ENCODE results near the gene SZT2.

DNA sequence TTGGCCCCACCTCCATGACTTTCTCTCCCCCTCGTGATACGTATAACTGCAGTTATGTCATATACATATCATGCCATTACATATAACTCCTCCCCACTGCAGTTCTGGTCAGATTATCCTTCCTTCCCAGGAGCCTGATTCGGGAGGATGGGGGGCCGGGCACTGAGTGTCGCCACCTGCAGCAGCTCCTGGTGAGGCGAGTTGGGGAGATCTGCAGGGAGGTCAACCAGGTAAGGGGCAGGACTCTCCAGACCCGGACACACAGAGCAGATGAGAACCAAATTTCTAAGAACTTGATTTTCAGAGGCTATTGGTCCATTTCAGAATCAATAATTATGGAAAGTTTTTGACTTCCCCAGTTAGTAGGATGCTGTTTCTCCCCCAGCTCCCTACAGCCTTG, 44.6 kb downstream of the SZT2 start:
- TF ChIP-seq, protein P1, sequence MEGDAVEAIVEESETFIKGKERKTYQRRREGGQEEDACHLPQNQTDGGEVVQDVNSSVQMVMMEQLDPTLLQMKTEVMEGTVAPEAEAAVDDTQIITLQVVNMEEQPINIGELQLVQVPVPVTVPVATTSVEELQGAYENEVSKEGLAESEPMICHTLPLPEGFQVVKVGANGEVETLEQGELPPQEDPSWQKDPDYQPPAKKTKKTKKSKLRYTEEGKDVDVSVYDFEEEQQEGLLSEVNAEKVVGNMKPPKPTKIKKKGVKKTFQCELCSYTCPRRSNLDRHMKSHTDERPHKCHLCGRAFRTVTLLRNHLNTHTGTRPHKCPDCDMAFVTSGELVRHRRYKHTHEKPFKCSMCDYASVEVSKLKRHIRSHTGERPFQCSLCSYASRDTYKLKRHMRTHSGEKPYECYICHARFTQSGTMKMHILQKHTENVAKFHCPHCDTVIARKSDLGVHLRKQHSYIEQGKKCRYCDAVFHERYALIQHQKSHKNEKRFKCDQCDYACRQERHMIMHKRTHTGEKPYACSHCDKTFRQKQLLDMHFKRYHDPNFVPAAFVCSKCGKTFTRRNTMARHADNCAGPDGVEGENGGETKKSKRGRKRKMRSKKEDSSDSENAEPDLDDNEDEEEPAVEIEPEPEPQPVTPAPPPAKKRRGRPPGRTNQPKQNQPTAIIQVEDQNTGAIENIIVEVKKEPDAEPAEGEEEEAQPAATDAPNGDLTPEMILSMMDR (IDR thresholded peaks at IDR 0.05), result no peak
- TF ChIP-seq POLR2A (IDR thresholded peaks at IDR 0.05), result no peak

Data from tibial nerve (tissue), 3 donors.